Measurements from ENCODE around the gene GPR152.

GPR152 gene

DNA sequence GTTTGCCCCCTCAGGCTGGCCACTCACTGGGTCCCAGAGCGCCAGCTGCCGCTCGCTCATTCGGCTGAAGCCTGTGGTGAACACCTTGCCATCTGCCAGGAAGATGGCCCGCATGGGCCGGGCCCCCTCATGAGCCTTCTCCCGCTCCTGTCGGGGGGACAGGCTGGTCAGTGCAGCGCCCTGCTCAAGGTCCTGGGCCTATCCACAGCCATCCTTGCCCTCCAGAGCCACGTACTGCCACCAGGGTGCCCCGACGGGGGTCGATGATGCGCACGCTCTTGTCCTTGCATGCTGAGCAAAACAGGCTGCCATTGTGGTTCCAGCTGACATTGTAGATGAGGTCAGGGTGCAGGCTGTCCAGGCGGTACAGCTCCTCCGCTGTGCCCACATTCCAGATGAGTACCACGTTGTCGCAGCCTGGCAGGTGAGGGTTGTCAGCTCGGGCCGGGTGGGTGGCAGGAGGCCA lies 11.4 kb downstream of the GPR152 start:
- in situ Hi-C loops (cut with MboI; ENCODE audit: low sequenced_read_pairs) = no loop called here

DNA sequence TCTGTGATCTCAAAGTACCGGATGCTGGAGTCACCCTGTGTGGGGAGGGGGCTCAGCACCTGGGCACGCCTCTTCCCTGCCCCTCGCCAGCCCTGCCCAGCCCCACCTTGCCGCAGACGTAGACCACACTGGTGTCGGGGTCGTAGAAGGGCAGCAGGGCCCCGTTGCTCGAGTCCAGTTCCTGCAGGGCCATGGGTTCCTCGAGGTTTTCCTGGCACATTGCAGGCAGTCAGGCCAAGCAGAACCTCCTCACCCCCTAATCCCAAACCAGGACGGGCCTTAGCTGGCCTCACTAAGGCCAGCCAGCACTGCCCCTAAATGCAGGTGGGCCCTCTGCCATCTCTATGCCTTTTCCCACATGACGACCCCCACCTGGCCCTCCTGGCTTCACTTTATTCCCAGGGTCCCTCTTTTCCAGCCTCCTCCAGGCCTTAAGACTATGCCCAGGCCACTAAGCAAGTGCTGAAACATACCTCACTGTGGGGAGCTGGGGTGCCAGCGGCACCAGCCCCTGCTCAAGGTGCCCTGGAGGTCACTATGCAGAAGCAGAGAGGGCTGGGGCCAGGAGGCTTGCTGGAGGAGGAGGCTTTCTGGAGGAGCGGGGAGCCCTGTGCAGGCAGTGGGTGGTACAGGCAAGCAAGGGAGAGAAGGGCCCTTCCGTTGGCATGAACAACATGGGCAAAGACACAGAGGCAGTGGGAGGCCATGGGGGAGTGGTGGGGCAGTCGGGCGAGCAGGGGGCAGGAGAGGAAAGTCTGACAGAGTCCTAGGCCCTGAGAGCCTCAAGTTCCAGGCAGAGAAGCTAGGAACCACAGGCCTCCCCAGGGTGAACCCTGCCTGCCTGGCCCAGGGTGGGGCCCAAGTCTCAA lies 12.1 kb downstream of the GPR152 start:
- in situ Hi-C loops (cut with MboI; ENCODE audit: low sequenced_read_pairs) = no loop called here

DNA sequence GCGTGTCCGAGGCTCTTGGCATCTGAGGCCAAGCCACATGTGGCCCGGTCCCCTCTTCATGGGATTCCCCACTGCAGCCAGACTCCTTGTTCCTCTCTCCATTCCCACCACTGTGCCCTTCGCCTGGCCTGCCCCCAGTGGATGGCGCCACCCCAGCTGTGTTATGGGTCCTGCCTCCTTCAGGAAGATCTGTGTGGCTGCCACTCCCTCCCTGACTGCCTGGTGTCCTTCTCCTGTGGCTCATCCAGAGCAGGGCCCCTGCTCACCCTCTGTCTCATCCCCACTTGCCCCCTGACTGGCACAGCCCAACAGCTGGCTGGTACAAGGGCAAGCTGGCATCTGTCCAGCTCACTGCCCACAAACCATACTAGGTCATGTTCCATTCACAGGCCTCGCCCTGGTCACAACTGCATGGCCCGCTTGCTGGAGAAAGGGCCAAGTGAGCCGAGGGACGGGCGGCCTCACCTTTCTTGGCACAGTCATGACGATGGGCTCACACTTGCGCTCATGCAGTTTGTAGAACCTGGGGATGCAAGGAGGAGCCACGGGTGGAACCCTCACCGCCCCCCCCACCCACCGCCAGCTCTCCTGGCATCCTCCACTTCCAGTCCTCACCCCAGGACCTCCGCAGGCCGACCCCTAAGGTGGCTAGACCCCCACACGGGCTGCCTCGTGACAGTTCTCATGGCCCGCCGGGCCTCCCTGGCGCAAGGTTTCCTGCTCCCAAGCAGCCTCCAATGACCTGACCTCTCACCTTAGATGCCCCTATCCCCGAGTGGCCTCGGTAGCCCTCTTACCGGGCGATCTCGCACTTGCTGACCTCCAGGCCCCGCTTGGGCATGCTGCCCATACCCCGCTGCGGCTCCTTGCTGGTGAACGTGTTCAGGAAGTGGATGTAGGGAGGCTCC lies 13.0 kb downstream of the GPR152 start:
- in situ Hi-C loops (cut with MboI; ENCODE audit: low sequenced_read_pairs) = no loop called here

DNA sequence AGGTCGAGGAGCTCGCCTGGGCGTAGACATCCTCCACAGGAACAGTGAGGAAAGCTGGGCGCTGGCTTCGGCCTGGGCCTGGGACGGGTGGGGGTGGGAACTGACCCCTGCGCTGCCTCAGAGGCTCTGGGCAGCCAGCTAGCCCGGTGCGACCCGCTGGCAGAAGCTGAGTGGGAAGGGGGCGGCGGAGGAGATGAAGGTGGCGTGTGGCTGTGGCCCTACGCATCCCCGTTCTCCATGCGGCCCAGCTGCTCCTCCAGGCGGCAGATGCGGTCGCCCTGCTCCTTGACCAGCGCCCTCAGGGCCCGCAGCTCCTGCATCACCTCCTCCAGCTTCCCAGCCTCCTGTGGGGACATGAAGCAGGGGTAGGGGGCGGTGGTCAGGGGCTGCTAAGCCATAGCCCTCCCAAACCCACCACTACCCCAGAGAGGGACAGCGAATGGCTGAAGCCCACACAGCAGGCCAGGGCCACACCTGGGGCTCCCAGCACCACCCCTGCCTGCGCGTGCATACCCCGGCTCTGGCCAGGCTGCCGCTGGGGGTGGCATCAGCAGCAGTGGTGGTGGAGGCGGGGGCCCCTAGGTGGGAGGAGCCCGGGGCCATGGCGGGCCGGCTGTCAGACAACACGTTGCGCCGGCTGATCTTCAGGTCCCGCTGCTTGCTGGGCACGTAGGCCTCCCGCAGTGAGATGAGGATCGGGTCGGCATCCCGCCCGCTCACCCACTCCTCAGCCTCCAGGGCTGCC lies 14.2 kb downstream of the GPR152 start:
- in situ Hi-C loops (cut with MboI; ENCODE audit: low sequenced_read_pairs) = no loop called here

DNA sequence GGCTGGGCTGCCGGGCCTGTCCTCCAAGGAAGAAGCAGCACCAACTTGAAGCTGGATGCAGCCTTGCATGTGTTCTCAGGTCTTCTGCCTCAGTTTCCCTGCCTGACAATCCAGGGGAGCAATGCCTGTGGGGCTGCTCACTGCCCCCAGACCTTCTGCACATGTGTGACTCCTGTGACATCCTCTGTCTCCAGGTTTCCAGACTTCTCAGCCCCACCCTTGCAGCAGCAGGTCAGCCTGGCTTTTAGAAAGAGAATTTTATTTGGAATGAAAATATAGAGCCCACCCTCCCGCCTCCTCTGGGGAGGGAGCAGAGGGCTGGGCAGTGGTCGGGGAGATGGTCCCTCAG lies 14.7 kb downstream of the GPR152 start:
- in situ Hi-C loops (cut with MboI; ENCODE audit: low sequenced_read_pairs) = no loop called here

DNA sequence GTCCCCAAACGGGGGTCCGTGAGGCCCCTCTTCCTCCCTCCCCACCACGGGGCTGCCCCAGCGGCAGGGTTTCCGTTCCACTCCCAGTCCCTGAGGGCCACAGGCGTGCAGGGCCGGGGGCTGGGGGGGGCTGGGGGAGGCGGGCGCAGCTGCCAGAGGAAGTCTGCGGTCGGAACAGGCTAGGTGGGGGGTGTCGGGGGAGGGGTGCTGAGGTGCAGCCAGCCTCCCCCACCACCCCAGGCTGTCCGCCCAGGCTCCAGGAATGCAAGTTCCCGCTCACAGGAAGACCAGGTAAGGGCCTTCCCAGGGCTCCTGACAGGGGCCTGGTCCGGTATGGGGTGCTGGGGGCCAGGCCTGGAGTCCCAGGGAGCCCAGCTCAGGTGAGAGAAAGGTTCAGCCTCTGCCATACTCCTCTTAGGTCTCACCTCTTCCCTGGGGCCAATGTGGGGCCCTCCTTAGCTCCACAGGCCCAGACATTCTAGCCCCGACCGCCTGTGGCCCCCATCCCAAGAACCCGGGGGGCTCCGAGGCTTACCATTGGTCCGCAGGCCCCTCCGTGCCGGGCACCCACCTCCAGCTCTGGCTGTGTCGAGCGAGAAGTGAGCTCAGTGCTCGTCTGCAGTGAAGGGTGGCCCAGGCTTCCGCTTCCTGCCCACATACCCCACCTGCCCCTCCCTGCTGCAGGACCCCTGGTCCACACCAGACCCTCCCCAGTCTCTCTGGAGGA lies 15.3 kb downstream of the GPR152 start, which contains the start of gene PTPRCAP:
PTPRCAP (minus strand) TSS at position 601 of the 727 bp plus-strand sequence; CDS start at position 538, 63 bp downstream.
- in situ Hi-C loops (cut with MboI; ENCODE audit: low sequenced_read_pairs) = no loop called here

DNA sequence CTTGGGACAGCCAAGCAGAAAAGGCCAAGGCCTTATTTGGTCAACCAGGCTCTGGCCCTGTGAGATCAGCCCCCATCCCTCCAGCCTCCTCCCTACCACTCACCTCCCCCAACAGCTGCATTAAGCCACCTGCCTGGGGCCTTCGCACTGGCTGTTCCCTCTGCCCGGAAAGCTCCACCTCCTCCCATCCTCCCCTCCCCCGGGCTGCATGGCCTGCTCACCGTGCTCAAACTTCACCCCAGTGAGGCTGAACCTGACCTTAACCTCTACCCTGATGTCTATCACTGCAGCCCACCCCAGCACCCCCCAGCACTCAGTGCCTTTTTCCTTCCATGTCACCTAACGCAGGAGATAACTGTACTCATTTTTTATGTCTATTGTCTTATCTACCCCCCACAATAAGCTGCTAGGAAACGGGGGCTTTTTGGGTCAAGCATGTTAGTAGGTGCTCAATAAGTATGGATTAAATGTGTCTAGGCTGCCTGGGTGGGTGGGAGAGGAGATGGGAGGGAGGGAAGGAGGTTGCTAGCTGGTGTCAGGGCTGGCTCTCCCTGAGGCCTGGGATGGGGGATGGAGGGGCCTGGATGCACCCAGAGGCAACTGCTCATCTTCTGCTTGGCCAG lies 16.0 kb downstream of the GPR152 start:
- in situ Hi-C loops (cut with MboI; ENCODE audit: low sequenced_read_pairs) = no loop called here

DNA sequence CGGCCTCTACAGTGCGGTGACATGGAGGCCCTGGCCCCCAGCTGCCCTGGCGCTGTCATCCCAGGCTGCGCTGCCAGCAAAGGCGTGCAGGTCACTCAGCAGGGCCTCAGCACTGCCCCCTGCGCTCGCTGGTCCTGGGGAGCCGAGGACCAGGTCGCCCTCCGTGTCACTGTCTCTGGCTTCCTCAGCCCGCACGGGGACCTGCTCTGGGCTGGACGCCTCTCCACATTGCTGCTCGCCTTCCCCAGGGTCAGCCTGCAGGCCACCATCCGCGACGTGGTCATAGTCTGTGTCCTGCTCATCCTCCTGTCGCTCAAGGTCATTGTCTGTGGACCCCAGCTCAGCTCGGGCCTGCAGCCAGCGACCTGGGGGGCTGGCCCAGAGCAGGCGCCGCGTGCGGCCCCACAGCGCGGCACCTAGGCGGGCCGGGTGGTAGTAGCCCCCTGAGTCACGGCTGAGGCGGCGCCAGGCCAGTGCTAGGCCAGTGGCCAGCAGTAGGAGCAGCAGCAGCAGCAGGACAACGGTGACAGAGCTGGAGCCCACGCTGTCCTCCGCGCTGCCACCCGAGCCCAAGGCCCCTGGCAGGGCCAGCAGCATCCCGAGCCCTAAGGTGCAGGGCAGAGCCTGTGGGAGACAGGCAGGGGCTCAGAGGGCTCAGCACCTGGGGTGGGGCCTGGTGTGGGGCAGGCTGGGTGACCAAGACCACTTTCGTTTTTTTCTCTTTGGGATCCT lies 16.6 kb downstream of the GPR152 start:
- in situ Hi-C loops (cut with MboI; ENCODE audit: low sequenced_read_pairs) = no loop called here

DNA sequence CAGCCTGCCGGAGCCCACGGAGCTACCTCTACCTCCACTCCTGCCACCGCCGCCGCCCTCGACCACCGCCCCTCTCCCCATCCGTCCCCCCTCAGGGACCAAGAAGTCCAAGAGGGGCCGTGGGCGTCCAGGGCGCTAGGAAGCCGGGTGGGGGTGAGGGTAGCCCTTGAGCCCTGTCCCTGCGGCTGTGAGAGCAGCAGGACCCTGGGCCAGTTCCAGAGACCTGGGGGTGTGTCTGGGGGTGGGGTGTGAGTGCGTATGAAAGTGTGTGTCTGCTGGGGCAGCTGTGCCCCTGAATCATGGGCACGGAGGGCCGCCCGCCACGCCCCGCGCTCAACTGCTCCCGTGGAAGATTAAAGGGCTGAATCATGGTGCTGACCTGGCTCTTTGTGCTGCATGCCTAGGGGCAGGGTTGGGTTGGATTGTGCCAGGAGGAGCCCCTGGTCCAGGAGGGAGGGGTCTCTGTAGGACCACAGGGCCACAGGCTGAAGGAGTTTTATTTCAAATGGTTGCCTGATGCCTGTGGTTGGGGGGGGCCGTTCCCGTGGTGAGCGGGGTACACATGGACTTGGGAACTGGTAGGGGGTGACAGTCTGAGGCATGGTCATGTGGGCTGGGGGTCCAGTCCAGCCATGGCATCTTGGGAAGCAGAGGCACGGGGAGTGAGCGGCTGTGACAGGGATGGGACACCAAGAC lies 17.4 kb downstream of the GPR152 start:
- in situ Hi-C loops (cut with MboI; ENCODE audit: low sequenced_read_pairs) = no loop called here

DNA sequence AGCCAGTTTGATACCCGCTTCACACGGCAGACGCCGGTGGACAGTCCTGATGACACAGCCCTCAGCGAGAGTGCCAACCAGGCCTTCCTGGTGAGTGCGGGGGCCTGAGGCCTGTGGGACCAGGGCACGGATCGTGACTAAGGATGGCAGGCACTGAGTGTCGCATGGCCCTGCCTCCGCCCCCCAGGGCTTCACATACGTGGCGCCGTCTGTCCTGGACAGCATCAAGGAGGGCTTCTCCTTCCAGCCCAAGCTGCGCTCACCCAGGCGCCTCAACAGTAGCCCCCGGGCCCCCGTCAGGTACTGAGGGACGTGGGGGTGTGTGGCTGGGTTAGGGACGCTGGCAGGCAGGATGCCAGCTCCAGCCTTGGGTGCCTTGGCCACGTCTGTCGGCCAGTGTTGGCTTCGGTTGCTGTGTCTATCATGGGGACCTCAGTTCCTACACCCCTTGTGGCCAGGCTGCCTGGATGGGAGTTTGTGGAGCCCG lies 18.1 kb downstream of the GPR152 start:
- in situ Hi-C loops (cut with MboI; ENCODE audit: low sequenced_read_pairs) = no loop called here

DNA sequence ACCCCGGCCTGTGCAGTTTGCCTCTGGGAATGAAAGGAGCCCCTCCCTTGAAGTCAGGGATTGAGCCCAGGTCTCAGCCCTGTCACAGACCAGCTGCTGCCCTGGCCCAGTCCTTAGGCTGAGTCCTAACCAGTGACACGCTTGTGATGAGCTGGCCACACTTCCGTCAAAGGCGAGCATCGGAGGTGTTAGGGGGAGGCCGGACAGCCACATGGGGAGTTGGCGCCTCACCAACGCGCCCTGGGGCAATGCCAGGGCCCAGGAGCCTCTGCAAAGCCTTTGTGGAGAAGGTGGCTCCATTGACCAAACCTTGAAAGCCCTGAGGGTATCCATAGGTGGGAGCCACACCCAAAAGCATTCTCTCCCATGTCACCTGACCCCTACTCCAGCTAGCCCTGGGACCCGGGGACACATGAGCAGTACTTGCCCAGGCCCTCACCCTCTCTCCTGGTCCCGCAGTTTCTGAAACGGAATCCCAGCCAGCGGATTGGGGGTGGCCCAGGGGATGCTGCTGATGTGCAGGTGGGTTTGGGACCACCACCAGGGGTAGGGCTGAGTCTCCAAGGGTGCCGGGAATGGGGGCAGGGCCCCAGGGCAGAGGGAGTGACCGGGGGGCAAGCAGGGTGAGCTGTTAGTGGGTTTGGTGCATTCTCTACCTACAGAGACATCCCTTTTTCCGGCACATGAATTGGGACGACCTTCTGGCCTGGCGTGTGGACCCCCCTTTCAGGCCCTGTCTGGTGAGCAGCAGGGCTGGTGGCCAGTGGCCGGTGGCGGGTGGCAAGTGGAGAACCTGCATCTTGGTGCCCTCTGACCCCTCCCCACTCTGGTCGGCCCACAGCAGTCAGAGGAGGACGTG lies 18.8 kb downstream of the GPR152 start:
- in situ Hi-C loops (cut with MboI; ENCODE audit: low sequenced_read_pairs) = no loop called here

DNA sequence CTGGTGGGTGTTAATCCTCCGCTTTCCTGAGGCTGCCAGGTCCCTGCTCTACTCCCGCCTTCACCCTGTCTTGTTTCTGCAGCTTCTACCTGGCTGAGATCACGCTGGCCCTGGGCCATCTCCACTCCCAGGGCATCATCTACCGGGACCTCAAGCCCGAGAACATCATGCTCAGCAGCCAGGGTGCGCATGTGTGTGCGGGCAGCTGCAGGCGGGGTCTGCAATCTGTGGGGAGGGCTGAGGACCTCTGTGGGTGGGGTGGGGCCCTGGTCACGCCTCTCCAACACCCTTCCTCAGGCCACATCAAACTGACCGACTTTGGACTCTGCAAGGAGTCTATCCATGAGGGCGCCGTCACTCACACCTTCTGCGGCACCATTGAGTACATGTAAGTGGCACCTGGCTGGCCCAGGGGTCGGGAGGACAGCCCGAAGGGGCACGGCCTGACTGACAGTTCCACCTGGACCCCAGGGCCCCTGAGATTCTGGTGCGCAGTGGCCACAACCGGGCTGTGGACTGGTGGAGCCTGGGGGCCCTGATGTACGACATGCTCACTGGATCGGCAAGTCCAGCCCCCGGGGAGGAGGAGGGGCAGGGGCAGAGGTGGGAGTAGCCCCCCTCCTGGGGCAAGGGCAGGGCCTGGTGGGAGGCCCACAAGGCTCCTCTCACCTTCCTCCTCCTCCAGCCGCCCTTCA lies 19.7 kb downstream of the GPR152 start:
- in situ Hi-C loops (cut with MboI; ENCODE audit: low sequenced_read_pairs) = no loop called here

DNA sequence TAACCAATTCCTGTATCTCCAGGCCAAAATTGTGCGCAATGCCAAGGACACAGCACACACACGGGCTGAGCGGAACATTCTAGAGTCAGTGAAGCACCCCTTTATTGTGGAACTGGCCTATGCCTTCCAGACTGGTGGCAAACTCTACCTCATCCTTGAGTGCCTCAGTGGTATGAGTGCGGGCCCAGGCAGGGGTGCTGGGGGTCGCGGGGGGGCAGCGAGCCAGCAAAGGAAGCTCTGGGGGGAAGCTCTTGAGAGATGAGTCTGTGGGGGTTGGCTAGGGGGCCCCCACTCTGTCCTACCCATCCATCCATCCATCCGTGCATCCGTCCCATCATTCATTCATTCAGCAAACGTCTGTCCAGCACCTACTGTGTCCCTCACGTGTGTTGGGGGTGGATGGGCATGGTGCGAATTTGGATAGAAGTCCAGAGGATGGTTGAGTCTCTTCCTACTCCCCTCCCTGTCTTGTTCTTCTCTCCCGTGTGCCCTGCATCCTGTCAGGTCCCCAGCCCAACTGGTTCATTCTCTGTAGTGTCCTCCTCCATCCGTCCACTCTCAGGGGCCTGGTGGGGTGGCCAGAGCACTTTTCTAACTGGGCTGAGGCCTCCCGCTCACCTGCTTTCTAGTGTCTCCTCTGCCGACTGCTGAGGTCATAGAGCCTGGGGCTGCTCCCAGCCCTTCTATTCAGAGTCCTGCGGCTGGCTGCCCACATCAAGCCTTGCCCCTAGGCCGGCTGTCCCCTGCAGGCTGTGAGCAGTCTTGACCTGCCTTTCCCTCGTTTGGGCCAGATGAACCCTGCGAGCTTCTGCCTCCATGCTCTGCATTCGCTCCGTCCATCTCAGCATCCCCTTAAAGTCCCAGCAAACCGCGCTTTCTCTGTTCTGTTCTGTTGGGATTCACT lies 20.9 kb downstream of the GPR152 start:
- in situ Hi-C loops (cut with MboI; ENCODE audit: low sequenced_read_pairs) = no loop called here

DNA sequence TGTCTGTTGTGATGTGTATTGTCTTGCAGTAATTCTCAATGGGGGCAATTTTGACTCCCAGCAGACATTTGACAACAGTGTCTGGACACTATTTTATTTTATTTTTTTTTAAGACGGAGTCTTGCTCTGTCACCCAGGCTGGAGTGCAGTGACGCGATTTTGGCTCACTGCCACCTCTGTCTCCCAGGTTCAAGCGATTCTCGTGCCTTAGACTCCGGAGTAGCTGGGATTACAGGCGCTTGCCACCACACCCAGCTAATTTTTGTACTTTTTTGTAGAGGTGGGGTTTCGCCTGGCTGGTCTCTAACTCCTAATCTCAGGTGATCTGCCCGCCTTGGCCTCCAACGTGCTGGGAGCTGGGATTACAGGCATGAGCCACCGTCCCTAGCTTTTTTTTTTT lies 22.8 kb downstream of the GPR152 start:
- in situ Hi-C loops (cut with MboI; ENCODE audit: low sequenced_read_pairs) = no loop called here

DNA sequence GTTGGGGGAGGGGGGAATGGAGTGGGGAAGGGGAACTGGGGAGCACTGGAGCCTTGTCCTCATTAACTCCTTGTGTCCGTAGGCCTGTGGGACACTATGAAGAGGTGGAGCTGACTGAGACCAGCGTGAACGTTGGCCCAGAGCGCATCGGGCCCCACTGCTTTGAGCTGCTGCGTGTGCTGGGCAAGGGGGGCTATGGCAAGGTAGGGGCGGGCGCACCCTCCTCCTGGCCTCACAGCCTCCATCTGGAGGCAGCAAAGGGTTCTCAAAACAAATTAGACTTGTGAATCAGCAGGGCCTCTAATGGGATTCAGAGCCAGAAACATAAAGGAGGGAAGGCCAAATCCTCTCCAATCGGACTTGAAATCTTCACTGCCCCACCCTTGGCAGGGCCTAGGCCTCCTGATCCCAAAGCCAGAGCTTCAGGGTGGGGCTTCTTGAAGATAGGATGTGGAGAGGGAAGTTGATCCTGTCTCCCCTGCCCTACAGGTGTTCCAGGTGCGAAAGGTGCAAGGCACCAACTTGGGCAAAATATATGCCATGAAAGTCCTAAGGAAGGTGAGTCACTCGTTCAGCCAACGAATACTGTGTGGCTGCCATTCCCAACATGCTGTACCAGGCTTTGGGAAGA lies 23.4 kb downstream of the GPR152 start:
- in situ Hi-C loops (cut with MboI; ENCODE audit: low sequenced_read_pairs) = no loop called here
